ENCODE measurements around the gene TXNL1. TPM values are rescaled to one million over a fixed set of nuclear protein-coding genes. Genes with fewer than 3 reads are reported as not detected.

Gene TXNL1
- total RNA-seq, 1 experiment from 2014 or later = 90.4 TPM

DNA sequence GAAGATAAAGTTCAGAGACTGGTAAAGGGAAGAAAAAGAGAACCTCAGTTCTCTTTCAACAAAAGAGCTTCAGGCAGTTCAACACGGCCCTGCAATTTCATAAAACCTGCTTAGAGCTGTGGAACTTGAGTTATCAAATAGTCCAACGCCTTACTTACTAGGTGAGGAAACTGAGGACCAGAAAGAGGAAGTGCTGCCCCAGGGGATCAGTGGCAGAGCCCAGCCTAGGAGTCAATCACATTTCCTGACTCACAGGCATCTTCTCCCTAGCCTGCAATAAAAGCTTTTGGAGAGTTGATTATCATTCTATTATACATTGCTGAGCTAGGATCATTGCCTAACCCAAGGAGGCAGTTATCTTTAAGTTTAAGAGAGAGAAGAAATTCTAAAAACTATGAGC, 77.4 kb downstream of the TXNL1 start:
- no peak overlapping the region for H3K27ac Mint-ChIP-seq
- H3K56ac ChIP-seq (ENCODE audit: insufficient read length, low read depth, low read length) = no peak overlapping the region
- H3K14ac ChIP-seq (ENCODE audit: insufficient read depth, low read length) = no peak overlapping the region
- H2BK15ac ChIP-seq (ENCODE audit: low read depth, low read length) = no peak overlapping the region
- no peak overlapping the region for H4K91ac ChIP-seq (ENCODE audit: insufficient read length, low read depth, low read length)
- H3K9ac ChIP-seq (ENCODE audit: extremely low read depth, insufficient read length, low read length) = no peak overlapping the region
- H3K23ac ChIP-seq (ENCODE audit: insufficient read length, low read depth, low read length) = no peak overlapping the region
- H2AK5ac ChIP-seq (ENCODE audit: insufficient read length, low read length) = no peak overlapping the region
- H3K9me3 ChIP-seq (ENCODE audit: control insufficient read depth, low read depth, low read length) = no peaks in the 10 kb centered on the region
- H3K9me3 Mint-ChIP-seq = no peaks in the 10 kb centered on the region; a peak in 1 of 5 replicates
- H3T11ph ChIP-seq (ENCODE audit: low read length) = no peak overlapping the region
- H3K79me1 ChIP-seq (ENCODE audit: insufficient read depth, low read depth, low read length, poor library complexity, severe bottlenecking) = no peaks in the 10 kb centered on the region
- H3K4me3 Mint-ChIP-seq = no peak overlapping the region
- no peak overlapping the region for H2BK120ac ChIP-seq (ENCODE audit: low read depth, low read length, poor library complexity, severe bottlenecking)
- H2BK12ac ChIP-seq (ENCODE audit: insufficient read length, low read depth, low read length) = no peak overlapping the region
- H3K23me2 ChIP-seq (ENCODE audit: insufficient read length, low read depth, low read length, poor library complexity, severe bottlenecking) = no peaks in the 10 kb centered on the region
- H2BK20ac ChIP-seq (ENCODE audit: low read depth, low read length, poor library complexity, severe bottlenecking) = no peak overlapping the region
- H3K4ac ChIP-seq (ENCODE audit: low read depth, low read length) = no peak overlapping the region
- H2AFZ ChIP-seq (ENCODE audit: low read length) = no peak overlapping the region
- H3K36me3 Mint-ChIP-seq (ENCODE audit: insufficient read depth in 1 of 3, low read depth in 3 of 3) = no peaks in the 10 kb centered on the region
- TF ChIP-seq, protein P1, sequence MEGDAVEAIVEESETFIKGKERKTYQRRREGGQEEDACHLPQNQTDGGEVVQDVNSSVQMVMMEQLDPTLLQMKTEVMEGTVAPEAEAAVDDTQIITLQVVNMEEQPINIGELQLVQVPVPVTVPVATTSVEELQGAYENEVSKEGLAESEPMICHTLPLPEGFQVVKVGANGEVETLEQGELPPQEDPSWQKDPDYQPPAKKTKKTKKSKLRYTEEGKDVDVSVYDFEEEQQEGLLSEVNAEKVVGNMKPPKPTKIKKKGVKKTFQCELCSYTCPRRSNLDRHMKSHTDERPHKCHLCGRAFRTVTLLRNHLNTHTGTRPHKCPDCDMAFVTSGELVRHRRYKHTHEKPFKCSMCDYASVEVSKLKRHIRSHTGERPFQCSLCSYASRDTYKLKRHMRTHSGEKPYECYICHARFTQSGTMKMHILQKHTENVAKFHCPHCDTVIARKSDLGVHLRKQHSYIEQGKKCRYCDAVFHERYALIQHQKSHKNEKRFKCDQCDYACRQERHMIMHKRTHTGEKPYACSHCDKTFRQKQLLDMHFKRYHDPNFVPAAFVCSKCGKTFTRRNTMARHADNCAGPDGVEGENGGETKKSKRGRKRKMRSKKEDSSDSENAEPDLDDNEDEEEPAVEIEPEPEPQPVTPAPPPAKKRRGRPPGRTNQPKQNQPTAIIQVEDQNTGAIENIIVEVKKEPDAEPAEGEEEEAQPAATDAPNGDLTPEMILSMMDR (conservative IDR thresholded peaks at IDR 0.05) = no peak
- DNase-seq = no peak
- H2BK5ac ChIP-seq (ENCODE audit: insufficient read length, low read length) = no peak overlapping the region
- H4K5ac ChIP-seq (ENCODE audit: insufficient read length, low read depth, low read length) = no peak overlapping the region
- H4K8ac ChIP-seq (replicated peaks; ENCODE audit: insufficient read length, low read depth, low read length) = no peak overlapping the region
- H3K27me3 ChIP-seq (ENCODE audit: insufficient read depth, low read length) = no peaks in the 10 kb centered on the region
- no peak overlapping the region for H3K18ac ChIP-seq (ENCODE audit: insufficient read length, low read depth, low read length)
- no peaks in the 10 kb centered on the region for H4K20me1 ChIP-seq (ENCODE audit: control insufficient read depth, insufficient read depth, insufficient read length)
- no peak overlapping the region for H3K4me2 ChIP-seq (ENCODE audit: insufficient read depth, insufficient read length, low read length)
- no CpG with 5 or more reads among the region's 2 CpGs for WGBS (ENCODE audit: extremely low coverage, insufficient read length, low lambda C conversion rate)
- peaks cover 14 to 20% of the 10 kb centered on the region in 2 experiments for H3K4me1 Mint-ChIP-seq
- H3K4me1 ChIP-seq (ENCODE audit: insufficient read depth, low read length) = 0 out of 2 replicates have a peak, but pooled peaks cover 2% of the 10 kb centered on the region
- peaks cover 4% of the 10 kb centered on the region; the same call in 1 of the 2 replicates for H3K27me3 Mint-ChIP-seq (ENCODE audit: low read depth)
- H3K27ac ChIP-seq (ENCODE audit: insufficient read length, low read depth, low read length) = no peak overlapping the region
- H3K79me2 ChIP-seq (ENCODE audit: insufficient read depth, low read length) = no peaks in the 10 kb centered on the region
